Activated CD4-positive, CD25-positive, alpha-beta regulatory T cell (primary cell): ENCODE data around the gene WNT5B.

Source experiments
- DNase-seq, 4 experiments: peaks; one replicate each; lab custom pipeline; 2025; lab: John Stamatoyannopoulos, UW

Gene WNT5B

DNA sequence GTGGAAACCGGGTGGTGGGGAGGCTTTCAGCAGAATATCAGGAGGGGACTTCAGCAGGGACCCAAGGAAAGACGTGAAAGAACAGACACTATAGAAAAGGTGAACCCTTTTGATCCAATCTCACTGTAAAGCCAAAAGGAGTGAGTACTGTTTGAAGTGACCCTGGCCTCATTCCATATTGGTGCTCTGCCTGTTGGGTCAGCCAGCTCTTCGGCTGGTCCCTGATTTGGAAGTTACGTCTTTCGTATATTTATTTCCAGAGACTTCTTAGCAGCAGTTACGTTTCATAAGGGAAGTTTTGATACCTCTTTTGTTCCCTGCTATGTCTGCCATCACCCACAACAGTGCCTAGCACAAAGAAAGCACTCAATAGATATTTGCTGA, 21.9 kb downstream of the WNT5B start:
- no peak for DNase-seq

DNA sequence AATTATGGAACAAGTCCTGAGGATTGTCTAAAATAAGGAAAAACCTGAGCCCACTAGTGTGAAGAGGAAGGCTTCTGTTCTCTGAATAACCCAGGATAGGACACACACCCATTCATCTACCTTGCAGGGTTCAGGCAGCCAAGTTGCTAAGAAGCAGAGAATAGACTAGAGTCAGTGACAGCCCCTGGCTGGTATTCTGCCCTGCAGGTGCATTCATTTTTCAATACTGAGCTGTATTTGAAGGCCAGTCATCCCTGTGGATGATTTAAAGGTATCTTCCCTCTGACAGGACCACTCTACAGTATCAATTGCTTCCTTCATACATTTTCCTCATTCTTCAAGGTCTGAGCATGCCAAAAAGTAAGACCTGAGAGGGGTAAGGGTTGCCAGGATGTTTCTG, 22.9 kb downstream of the WNT5B start:
- no peak for DNase-seq

DNA sequence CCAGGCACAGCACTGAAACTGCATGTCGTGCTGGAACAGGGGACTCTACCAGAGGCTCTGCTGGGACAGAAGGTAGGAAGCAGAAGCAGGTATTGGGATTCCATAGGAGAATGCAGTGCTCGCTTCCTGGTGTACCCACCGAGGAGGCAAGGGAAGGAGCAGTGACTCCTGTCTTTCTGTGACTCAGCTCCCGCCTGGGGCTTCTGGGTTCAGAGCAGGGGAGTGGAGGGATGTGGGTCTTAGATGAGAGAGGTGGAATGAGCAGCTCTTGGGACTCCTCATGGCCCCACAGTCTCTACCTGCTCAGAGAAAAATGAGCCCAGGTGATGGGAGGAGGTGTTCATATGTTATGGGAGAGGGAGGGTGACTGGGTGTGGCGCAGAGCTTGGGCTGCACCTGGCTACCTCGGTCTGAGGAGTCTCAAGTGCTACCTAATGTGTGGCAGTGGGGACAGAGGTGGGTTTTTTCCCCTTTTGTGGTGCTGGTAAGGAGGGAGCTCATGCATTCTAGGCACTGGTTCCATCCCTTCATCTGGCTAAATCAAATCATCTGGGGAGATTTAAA, 26.3 kb downstream of the WNT5B start:
- no peak for DNase-seq

DNA sequence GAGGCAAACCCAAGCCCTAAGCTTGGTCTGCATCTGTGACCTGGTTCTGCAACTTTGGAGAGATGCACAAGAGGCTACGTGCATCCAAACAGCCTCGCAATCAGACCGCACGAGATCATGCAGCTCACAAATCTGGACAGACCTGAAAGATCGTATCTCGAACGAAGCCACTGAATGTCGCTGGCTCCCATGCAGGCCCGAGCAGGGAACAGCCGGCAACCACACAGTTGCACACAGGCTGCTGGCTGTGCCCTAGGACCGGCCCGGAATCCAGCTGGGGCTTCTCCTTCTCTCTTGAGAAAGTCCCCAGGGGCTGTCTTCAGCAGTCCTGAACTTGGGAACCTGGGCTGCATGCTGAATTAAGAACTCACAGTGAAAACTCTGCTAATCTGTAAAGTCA, 27.9 kb downstream of the WNT5B start:
- no peak for DNase-seq

DNA sequence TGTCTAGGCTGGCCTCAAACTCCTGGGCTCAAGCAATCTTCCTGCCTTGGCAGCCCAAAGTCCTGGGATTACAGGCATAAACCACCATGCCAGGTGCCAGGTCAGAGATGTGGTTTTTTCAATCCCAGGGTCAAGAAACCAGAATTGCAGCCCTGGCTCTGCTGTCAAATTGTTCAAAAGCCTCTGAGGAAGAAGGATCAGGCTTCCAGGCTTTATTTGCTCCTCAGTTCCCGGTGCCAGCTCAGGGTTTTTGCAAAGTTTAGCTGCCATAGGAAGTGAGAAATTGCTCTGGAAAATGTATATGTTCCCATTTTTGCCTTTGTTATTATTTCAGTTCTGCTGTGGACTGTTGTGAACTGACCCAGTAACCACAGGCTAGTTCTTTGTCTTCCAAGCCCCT, 28.7 kb downstream of the WNT5B start:
- no peak for DNase-seq

DNA sequence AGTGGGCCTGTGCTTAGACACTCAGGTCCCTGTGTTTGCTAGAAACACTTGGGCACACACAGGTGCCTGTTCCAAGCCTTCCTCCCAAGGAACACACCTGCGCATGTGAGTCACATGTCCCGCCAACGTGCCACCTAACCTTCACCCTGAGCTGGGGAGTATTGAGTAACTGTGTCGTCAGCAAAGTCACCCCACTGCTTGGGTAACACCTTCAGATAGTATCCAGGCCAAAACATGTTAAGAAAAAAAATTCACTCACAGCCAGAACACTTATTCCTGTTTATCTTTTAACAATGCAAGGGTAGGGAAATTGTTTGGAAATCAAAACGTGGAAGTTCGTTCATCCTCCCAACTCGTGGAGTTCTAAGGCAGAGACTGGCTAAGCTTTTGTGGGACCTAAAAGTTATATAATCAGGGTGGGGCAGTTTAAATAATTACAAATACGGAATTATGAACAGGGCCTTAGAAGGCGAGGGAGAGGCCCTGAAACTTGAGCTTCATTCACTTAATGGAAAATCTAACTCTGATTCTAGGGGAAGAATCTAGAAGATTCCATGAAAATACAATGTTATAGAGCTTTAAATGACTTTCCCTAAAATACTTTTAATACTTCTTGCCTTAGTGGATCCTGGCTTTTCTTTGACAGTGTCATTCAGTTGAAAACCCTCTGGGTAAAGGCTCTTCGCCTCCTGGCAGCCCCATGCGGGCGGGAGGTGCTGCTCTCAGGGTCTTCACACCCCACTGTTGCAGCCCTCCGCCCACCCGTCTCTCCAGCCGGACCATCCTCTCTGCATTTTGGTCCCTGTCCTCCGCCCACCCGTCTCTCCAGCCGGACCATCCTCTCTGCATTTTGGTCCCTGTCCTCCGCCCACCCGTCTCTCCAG, 31.5 kb downstream of the WNT5B start:
- peak in 1 of 4 experiments; percentile 5 for DNase-seq

DNA sequence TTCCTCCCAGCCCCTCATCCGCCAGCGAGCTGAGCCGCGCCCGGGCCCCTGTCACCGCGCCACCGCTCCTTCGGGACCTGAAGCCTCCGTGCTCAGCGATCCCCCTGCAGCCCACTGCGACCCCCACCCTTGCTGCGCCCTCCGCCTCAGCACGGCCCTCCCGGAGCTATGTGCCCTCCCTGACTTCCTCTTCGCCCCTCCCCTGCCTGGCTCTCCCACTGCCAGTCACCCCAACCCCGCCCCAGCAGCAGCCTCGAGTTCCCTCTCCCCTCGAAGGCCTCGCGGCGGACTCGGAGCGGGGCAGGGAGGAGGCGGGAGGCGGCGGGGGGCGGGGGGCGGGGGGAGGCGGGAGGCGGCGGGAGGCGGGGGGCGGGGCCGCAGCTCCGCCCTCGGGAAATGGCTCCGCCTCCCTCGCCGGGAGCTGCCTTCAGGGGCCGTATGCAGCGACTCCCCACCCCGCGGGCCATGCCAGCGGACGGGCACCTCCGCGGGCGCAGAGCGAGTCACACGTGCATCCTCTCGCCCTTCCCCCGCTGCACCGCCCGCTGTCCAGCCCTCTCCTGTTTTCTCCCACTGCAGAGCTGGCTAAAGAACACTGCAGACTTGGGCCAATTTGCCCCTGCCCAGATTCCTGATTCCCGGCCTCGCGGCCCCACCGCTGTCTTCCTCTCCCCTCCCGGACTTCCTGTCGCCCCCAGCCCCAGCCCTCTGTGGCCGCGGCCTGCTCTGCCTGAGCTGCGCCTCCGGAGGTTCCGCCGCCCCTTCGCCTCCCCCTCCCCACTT, 32.7 kb downstream of the WNT5B start:
- peak; percentile 48 to 71 (median 61) for DNase-seq

DNA sequence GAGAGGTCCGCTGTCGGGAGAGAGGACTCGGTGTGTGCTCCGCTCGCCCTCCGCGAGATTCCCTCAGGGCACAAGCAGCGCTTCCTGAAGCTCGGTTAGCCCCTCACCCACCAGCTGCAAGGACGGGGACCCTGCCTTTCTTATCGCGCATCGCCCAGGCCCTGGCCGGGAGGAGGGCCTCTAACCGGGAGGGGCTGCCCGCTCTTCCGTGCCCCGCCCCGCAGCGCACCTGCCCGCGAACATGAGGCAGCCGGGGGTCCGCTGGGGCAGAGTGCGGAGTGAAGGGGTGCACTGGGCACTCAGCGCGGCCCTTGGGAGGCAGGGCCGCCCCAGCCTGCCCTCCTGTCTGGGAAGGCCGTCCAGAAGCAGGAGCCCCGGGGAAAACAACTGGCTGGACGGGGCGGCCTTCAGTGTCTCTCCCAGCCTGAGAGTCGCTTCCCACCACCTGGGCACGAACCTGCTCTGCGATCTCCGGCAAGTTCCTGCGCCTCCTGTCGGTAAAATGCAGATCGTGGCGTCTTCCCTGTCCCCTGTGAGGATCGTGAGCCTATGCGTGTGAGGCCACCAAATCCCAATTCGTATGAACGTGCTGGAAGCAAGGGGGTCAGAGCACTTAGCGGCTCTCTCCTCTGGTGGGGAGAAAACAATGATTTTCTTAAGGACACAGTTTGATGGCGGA, 33.9 kb downstream of the WNT5B start:
- no peak for DNase-seq

DNA sequence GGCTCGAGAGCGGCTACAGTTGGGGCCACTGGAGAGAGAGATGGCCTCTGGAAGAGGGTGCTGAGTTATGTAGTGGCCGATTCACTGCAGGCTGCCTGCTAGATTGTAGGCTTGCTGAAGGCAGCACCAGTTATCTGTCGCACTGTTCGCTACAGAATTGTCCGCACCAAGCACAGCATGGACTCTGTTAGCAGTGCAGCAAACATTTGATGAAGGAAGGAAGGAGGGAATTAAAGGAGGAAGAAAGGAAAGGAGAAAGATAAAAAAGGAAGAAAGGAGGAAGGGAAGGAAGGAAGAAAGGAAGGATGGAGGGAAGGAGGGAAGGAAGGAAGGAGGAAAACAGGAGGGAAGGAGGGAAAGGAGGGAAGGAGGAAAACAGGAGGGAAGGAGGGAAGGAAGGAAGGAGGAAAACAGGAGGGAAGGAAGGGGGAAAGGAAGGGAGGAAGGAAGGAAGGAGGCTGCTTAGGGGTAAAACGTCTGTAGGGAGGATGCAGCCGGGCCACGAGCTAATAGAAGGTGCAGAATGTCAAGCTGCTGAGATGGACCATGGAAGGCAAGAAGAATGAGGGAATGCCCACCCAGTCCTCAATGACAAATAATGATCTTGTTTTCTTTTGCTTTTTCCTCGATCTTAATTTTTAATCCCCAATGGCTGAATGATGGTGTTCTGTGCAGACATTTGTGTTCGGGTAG, 34.6 kb downstream of the WNT5B start:
- DNase-seq, result no peak

DNA sequence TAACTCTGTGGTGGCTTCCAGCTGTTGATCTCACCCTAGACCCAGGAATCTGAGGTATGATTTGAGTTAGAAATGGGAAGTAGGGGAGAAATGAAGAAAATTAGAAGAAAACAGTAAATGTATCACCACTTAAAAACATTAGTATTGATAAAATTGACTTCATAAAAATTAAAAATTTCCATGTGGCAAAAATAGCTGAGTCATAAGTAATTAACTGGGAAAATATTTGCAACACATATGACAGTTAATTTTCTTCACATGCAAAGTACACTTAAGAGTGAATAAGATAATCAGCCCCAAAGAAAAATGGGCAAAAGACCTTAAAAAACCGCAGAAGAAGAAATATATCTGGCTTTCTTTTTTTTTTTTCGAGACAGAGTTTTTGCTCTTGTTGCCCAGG, 36.3 kb downstream of the WNT5B start:
- no peak for DNase-seq

DNA sequence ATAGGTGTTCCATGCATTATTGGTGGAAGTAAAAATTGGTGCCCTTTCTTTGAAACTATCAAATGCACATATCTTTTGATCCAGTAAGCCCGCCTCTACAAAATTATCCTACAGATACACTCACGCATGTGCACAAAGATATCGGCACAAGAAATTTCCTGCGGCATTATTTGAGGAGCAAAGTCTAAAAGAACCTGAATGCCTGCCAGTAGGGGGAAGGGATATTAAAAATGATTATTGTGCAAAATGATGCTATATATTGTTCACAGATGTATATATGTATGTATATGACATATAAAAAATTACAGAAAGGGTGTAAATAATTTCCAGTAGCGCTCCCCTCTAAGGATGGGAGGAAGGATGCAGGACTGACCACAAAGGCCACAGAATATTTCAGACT, 37.2 kb downstream of the WNT5B start:
- DNase-seq, result no peak

DNA sequence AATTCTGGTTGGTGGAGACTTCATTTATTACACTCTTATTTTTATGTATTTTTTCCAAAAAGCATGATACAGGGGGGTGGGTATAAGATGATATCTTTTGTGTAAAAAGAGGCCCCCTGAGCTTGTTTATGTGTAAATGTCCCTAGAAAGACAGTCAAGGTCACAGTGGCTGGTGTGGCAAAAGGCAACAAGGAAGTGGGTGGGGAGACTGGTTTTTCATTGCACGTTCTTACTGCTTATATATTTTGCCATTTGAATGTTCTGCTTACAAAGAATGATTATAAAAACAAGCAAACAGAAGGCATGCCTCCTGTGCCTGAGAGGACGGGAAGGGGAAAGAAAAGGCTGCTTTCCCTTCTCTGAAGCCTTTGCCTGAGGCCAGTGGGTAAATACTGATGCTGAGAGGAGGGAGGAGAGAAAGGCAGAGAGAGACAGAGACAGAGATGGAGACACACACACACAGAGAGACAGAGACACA, 37.7 kb downstream of the WNT5B start:
- no peak for DNase-seq

DNA sequence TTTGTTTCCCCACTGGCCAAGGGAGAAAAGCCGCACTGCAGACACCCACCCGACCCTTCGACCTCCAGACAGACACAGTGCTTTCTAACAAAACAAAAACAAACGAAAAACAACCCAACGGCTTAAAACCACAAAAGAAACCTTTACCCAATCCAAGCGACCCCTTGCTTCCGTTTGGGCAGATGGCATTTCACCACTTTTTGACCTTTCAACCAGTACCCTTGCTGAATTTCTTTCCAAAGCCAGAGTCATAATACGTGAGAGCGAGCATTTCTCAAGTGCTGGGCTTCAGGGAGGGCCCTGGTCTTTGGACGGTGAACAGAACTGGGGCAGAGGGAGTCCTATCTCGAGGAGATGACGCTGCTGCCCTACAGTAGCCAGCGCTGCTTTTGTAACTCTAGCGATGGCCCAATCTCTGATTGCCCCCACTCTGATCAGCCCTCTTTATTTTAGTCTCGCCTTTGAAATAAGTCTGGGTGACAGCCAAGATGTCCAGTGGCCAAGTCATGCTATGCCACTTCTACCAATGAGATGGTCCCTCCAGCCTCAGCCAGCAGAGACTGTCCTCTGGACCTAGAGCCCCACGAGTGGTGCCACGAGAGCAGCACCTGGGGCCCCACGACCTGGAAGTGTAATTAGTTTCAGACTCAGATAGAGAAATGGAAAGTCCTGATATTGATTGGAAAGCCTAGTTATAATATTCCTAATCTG, 40.0 kb downstream of the WNT5B start:
- no peak for DNase-seq

DNA sequence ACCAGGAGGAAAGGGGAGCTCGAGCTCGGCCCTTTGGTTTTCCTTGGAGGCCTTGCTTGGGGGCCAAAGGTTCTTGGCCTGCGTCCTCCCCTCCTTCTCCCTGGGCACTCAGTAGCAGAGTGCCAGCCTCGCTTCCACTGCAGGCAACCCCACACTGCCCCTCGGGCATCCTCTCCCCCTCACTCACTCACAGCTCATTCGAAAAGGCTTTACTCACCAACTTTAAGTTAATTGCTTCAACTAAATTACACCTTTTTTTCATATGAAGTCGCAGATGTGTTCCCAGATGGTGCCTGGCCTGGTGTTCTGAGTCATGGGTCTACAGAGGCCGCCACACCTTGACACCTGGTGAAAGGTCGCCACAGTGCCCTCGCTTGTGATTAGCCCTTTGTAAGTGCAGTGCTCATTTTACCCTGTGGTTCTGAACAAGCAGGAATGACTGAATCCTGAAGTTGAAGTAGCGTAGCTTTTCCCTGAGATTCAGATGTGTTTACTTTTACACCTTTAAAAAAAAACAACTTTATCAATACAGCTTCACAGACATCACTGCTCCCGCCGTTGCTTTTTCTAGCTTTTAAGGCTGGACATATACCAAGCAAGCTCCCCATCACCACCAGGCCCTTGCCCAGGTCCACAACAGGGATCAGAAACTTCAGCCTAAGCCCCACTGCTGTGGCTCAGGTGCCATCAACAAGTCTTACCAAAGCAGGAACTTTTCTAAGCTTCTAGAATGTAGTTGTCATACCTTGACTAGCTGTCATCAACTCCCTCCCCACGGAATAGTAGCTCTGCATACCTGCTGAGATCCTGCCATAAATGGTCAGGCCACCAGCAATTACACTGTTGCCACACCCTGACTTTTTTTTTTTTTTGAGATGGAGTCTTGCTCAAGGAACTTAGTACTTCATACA, 41.6 kb downstream of the WNT5B start:
- DNase-seq, result no peak

DNA sequence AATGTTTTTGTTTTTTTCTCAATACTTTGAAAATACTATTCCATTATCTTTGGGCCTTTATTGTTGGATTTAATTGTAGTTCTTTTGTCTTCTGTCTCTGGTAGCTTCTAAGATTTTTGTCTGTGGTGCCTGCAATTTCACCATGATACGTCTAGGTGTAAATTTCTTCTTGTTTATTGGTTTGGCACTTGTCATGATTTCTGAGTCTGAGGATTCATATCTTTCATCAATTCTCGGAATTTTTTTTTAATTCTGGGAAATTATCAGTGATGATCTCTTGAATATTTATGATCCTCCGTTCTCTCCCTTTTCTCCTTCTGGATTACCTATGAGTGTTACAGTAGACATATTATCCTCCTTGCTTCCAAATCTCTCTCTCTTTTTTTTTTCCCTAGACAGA, 47.0 kb downstream of the WNT5B start:
- DNase-seq, result no peak

DNA sequence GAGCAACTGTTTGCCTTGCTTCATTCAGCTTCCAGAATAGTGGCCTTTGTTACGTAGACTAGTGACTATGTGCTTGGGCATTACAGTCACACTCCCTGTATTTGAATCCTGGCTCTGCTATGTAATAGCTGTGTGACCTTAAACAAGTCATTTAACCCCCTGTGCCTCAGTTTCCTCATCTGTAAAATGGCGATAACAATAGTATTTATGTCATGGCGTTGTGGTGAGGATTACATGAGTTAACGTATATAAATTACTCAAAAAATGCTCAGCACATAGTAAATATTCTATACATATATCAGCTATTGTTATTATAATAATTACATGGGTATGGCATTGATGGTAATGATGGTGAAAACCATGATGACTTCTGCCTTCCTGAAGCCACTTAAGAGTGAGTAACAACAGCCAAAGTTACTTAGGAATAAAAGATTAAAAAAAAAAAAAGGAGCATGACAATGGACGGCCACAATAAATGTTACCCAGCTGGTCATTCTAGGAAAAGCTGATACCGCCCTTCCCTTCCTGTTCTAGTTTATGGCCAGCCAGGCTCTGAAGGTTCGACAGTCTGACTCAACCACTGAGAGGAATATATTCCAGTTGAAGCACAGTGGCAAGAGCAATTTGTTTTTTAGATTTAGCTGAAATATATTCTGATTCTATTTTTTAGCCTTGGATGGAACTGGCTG, 51.9 kb downstream of the WNT5B start:
- no peak for DNase-seq

DNA sequence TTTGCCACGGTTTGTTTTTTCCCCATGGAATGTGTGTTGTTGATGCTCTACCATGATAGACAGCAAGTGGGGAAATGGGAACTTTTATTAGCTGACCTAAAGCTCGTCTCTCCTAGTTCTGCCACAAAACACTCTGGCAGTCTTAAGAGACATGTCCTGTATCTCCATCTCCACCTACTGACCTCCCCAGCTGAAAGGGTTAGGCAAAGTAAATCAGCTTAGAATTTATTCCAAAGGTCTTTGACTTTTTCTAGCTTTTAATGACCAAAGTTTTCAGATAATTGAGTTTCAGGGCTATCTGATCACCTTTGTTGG, 52.4 kb downstream of the WNT5B start:
- DNase-seq, result no peak

DNA sequence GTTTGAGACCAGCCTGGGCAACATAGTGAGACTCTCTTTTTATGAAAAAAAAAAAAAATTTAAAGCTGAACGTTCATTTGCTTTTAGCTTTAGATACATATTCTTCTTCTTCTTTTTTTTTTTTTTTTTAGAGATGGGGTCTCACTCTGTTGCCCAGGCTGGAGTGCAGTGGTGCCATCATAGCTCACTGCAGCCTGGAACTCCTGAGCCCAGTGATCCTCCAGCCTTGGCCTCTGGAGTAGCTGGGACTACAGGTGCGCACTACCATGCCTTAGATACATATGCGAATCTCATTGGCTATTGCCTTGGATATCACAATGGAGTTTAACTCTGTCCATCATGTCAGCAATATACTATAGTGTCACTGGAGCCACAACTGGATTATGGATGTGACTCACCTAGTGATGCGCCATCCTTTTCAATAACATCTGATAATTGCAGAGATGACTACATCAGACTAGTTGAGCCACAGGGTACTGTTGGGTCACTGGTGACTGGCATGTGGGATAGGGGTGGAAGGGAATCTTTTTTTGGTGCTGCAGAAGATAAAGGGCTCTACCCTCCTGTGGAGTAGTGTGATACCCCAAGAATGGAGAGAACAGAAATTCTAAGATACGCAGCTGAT, 59.2 kb downstream of the WNT5B start:
- DNase-seq, result no peak

DNA sequence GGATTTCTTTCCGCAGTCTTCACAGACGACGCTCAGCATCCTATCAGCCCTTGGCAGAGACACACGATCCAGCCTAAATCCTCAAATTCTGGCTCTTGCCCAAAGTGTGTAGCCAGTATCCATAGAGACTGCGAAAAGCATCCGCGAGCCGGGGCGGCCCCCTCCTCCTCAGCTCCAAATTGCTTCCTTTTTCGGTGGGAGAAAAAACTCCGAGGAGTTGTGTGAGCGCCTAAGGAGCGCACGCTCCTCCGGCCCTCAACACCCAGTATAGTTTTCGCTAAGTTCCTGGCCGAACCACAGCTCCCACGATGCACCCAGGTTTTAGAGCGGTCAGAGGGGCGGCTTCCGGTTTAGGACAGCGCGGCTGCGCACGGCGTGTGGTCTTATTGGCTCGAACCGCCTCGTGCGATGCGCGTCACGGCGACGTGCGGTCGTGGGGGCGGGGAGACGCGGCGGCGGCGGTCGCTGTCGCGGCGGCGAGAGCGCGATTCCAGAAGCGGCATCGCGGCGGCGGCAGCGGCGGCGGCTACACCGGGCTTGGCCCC, 61.6 kb downstream of the WNT5B start, which contains the start of gene ADIPOR2:
Gene ADIPOR2 (plus strand): TSS at position 493 of the 545 bp plus-strand sequence. CDS start 63,274 bp downstream, outside the sequence.
- DNase-seq, result peak; percentile 81 to 90 (median 85)
